PC-3 (cell line): ENCODE measurements around the gene JPH4. TPM values are rescaled to one million over a fixed set of nuclear protein-coding genes. Genes with fewer than 3 reads are reported as not detected.
"Not testable (repeated sequence)": the region's sequence is repeated elsewhere in the genome, so short reads cannot be mapped to it uniquely, and the experiment has no call there.

Source experiments
- ATAC-seq: fragments of 200-7000 bp; cut with Tn5 transposase; 2 replicates; pipeline ENCODE4 v1.9.1; 2020; ENCODE audit warnings: mild to moderate bottlenecking, moderate library complexity
- BruUV-seq: library from RNA; stranded (reverse); fragments of 400-500 nt; replicated peaks from 2 replicates; lab custom pipeline; 2021; lab: Mats Ljungman, UMichigan
- CTCF ChIA-PET: fragments of 300-600 bp; sonication (Branson Sonifier 250); formaldehyde crosslinking; loops from one replicate; lab custom pipeline; 2022; ENCODE audit warnings: antibody characterized with exemption; lab: Charles Lee
- POLR2A ChIA-PET: fragments of 300-600 bp; sonication (Branson Sonifier 250); formaldehyde crosslinking; loops from one replicate; lab custom pipeline; 2022; ENCODE audit warnings: antibody characterized with exemption; ENCODE audit not compliant: unreplicated experiment; lab: Charles Lee
- DNase-seq: peaks from one replicate; pipeline ENCODE4 v3.0.0-alpha.2; 2015
- H2AFZ ChIP-seq: fragments of 300-600 bp; sonication (generic); 2 replicates; pipeline ENCODE4 v1.6.0; 2016; ENCODE audit warnings: antibody characterized with exemption, low read length
- H3F3A ChIP-seq: fragments of 300-600 bp; sonication (generic); one replicate; pipeline ENCODE4 v1.6.0; 2017; ENCODE audit warnings: antibody characterized with exemption, low read length, control low read depth, mild to moderate bottlenecking; ENCODE audit not compliant: unreplicated experiment
- H3K27ac ChIP-seq: fragments of 300-600 bp; sonication (generic); 2 replicates; pipeline ENCODE4 v1.5.1; 2016; ENCODE audit warnings: mild to moderate bottlenecking, low read length
- H3K27me3 ChIP-seq: fragments of 300-600 bp; sonication (generic); 2 replicates; pipeline ENCODE4 v1.6.1; 2016; ENCODE audit warnings: low read length, mixed read lengths
- H3K36me3 ChIP-seq: fragments of 300-600 bp; sonication (generic); 2 replicates; pipeline ENCODE4 v1.6.1; 2016; ENCODE audit warnings: low read depth, mixed run types, low read length, mixed read lengths
- H3K4me1 ChIP-seq: fragments of 300-600 bp; sonication (generic); 2 replicates; pipeline ENCODE4 v1.5.1; 2016; ENCODE audit warnings: low read length; ENCODE audit not compliant: insufficient read depth
- H3K4me2 ChIP-seq: fragments of 300-600 bp; sonication (generic); 2 replicates; pipeline ENCODE4 v1.6.0; 2016; ENCODE audit warnings: low read length
- H3K4me3 ChIP-seq: fragments of 300-600 bp; sonication (generic); 2 replicates; pipeline ENCODE4 v1.5.1; 2016; ENCODE audit warnings: mild to moderate bottlenecking, low read length, mixed read lengths
- H3K79me2 ChIP-seq: fragments of 300-600 bp; sonication (generic); 2 replicates; pipeline ENCODE4 v1.6.1; 2017; ENCODE audit warnings: low read length, mixed read lengths
- H3K9ac ChIP-seq: fragments of 300-600 bp; sonication (generic); 2 replicates; pipeline ENCODE4 v1.6.0; 2016; ENCODE audit warnings: mild to moderate bottlenecking, low read length
- H3K9me2 ChIP-seq: fragments of 300-600 bp; sonication (generic); replicated peaks from 2 replicates; pipeline ENCODE4 v1.6.1; 2016; ENCODE audit warnings: mixed run types, low read length, mixed read lengths
- H3K9me3 ChIP-seq: fragments of 300-600 bp; sonication (generic); 2 replicates; pipeline ENCODE4 v1.6.1; 2016; ENCODE audit warnings: low read length, mixed read lengths
- H4K20me1 ChIP-seq: fragments of 300-600 bp; sonication (generic); 2 replicates; pipeline ENCODE4 v1.6.1; 2016; ENCODE audit warnings: low read length, mixed read lengths
- EZH2 ChIP-seq: fragments of 300-600 bp; sonication (generic); IDR thresholded peaks from one replicate; pipeline ENCODE4 v1.6.1; 2017; ENCODE audit warnings: antibody characterized with exemption, mild to moderate bottlenecking, low read length; ENCODE audit not compliant: unreplicated experiment
- EZH2phosphoT487 ChIP-seq: fragments of 300-600 bp; sonication (generic); IDR thresholded peaks from 2 replicates; pipeline ENCODE4 v1.6.1; 2018; ENCODE audit warnings: mild to moderate bottlenecking, antibody characterized with exemption, low read length, borderline replicate concordance
- intact Hi-C: fragments of 100-400 bp; cut with micrococcal nuclease; formaldehyde crosslinking; loops from 2 replicates; pipeline ENCODE4 v1.9.0; 2023
- total RNA-seq: library from RNA; depleted of rRNA; stranded (reverse); fragments of >200 nt; gene quantifications from 2 replicates; pipeline ENCODE4 v1.2.3, GENCODE V29; 2014
- TF ChIP-seq, protein P1 (sequence below): fragments of 300-600 bp; sonication (generic); conservative IDR thresholded peaks from 2 replicates; pipeline ENCODE4 v1.5.1; 2017; ENCODE audit warnings: antibody characterized with exemption, low read depth, mild to moderate bottlenecking, low read length

JPH4 gene
- total RNA-seq, 1 experiment from 2014 or later = not detected

DNA sequence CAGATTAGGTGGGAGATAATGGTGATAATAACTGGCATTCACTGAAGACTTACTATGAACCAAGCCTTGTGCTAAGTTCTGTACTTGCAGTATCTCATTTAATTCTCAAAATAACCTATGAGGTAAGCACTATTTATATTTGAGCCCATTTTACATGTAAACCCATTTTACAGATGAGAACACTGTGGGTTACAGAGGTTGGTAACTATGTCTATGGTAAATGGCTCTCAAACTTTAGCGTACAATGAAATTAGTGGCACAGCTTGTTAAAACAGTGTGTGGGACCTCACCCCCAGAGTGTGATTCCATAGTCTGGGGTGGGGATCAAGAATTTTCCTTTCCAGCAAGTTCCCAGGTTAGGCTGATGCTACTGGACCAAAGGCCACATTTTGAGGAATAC, 22.2 kb upstream of the JPH4 start:
- no peak overlapping the region for H3K9ac ChIP-seq
- no peak overlapping the region for H3K4me2 ChIP-seq
- ChIA-PET POLR2A (no interaction called here), CTCF (no interaction called here)
- no peaks in the 10 kb centered on the region for H3K4me1 ChIP-seq
- peaks cover 3% of the 10 kb centered on the region; the same call in 1 of the 2 replicates for H3K27me3 ChIP-seq
- no peaks in the 10 kb centered on the region for H3K36me3 ChIP-seq
- H3F3A ChIP-seq = no peaks in the 10 kb centered on the region
- TF ChIP-seq EZH2phosphoT487 (no peak), EZH2 (no peak)
- TF ChIP-seq, protein P1, sequence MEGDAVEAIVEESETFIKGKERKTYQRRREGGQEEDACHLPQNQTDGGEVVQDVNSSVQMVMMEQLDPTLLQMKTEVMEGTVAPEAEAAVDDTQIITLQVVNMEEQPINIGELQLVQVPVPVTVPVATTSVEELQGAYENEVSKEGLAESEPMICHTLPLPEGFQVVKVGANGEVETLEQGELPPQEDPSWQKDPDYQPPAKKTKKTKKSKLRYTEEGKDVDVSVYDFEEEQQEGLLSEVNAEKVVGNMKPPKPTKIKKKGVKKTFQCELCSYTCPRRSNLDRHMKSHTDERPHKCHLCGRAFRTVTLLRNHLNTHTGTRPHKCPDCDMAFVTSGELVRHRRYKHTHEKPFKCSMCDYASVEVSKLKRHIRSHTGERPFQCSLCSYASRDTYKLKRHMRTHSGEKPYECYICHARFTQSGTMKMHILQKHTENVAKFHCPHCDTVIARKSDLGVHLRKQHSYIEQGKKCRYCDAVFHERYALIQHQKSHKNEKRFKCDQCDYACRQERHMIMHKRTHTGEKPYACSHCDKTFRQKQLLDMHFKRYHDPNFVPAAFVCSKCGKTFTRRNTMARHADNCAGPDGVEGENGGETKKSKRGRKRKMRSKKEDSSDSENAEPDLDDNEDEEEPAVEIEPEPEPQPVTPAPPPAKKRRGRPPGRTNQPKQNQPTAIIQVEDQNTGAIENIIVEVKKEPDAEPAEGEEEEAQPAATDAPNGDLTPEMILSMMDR = no peak
- no peaks in the 10 kb centered on the region for H3K9me2 ChIP-seq
- H3K9me3 ChIP-seq = no peaks in the 10 kb centered on the region
- no peaks in the 10 kb centered on the region for H4K20me1 ChIP-seq
- no peak overlapping the region for H2AFZ ChIP-seq
- no peak for ATAC-seq
- H3K4me3 ChIP-seq = no peak overlapping the region
- intact Hi-C loops = no loop called here
- H3K79me2 ChIP-seq = no peaks in the 10 kb centered on the region
- DNase-seq = no peak
- no TSS peak for BruUV-seq
- H3K27ac ChIP-seq = no peak overlapping the region

- Histone ChIP-seq H3K9me3 (no peaks in the 10 kb centered on the region), H3K79me2 (no peaks in the 10 kb centered on the region), H3K4me2 (no peak overlapping the region), H3K4me3 (no peak overlapping the region), H3K9ac (no peak overlapping the region), H3K9me2 (no peaks in the 10 kb centered on the region), H3F3A (no peaks in the 10 kb centered on the region), H3K27ac (no peak overlapping the region), H3K36me3 (no peaks in the 10 kb centered on the region), H2AFZ (no peak overlapping the region), H3K4me1 (no peaks in the 10 kb centered on the region), H4K20me1 (no peaks in the 10 kb centered on the region), H3K27me3 (no peaks in the 10 kb centered on the region; the same call in 1 of the 2 replicates)
- POLR2A ChIA-PET = no interaction called here
- DNase-seq (no peak), ATAC-seq (no peak)
- intact Hi-C loops = no loop called here
- CTCF ChIA-PET = no interaction called here
- TF ChIP-seq EZH2 = no peak
- TF ChIP-seq, protein P1 = no peak
- TF ChIP-seq EZH2phosphoT487 = no peak
- BruUV-seq = no TSS peak
These were observed 21.7 kb upstream of the JPH4 start for GRCh38 chr14:23600322-23600707.

GRCh38 chr14:23594191-23594590, 15.6 kb upstream of the JPH4 start:
- BruUV-seq, H3K4me3 ChIP-seq, CTCF ChIA-PET: not testable (repeated sequence)

More at GRCh38 chr14:23594191-23594590, 15.6 kb upstream of the JPH4 start:
- ATAC-seq, H3F3A ChIP-seq, H3K9me2 ChIP-seq, H3K9ac ChIP-seq, H4K20me1 ChIP-seq, H3K79me2 ChIP-seq, H3K27ac ChIP-seq, POLR2A ChIA-PET, H3K4me2 ChIP-seq, intact Hi-C loops, H3K36me3 ChIP-seq, DNase-seq, H2AFZ ChIP-seq, H3K4me1 ChIP-seq, H3K27me3 ChIP-seq, H3K9me3 ChIP-seq: not testable (repeated sequence)
